Sigmoid colon (tissue), 7 donors: ENCODE results near the gene TNFAIP2. TPM values are rescaled to one million over a fixed set of nuclear protein-coding genes. Genes with fewer than 3 reads are reported as not detected.

Experiments used
- DNase-seq: peaks from one replicate; pipeline ENCODE4 v3.0.0-alpha.2; 2019
- H3K27ac ChIP-seq, 4 donors: fragments of 200-600 bp; sonication (generic); one replicate each; pipeline ENCODE4 v1.5.1; 2016 to 2019; ENCODE audit warnings: mild to moderate bottlenecking in 1 of 4
- H3K27me3 ChIP-seq, 3 donors: fragments of 200-600 bp; sonication (generic); one replicate each; pipeline ENCODE4 v1.5.1; 2019; ENCODE audit warnings: mild to moderate bottlenecking in 1 of 3
- H3K36me3 ChIP-seq, 4 donors: fragments of 200-600 bp; sonication (generic); one replicate each; pipeline ENCODE4 v1.5.1; 2016 to 2019
- H3K4me1 ChIP-seq, 4 donors: fragments of 200-600 bp; sonication (generic); one replicate each; pipeline ENCODE4 v1.5.1; 2017 to 2019
- H3K4me3 ChIP-seq, 4 donors: fragments of 200-600 bp; sonication (generic); one replicate each; pipeline ENCODE4 v1.5.1; 2017 to 2019; ENCODE audit warnings: mild to moderate bottlenecking in 2 of 4, moderate library complexity in 1 of 4
- H3K9me3 ChIP-seq, 4 donors: fragments of 200-600 bp in 3 of 4; sonication (generic) in 3 of 4; one replicate each; pipeline versions ENCODE4 v1.5.1 to v1.6.1; 2013 to 2019
- CTCF ChIP-seq, 4 experiments: fragments of 450-650 bp in 3 of 4; fragments of 200-600 bp in 1 of 4; IDR thresholded peaks; one replicate each; pipeline ENCODE4 v1.5.1; 2016 to 2019; ENCODE audit warnings: antibody characterized with exemption in 4 of 4, mild to moderate bottlenecking in 3 of 4, moderate library complexity in 2 of 4
- EP300 ChIP-seq, 4 donors: sonication (generic); formaldehyde crosslinking; IDR thresholded peaks; one replicate each; pipeline ENCODE4 v1.6.1; 2017; ENCODE audit warnings: antibody characterized with exemption in 4 of 4
- POLR2A ChIP-seq, 2 donors: fragments of 450-650 bp; IDR thresholded peaks; one replicate each; pipeline ENCODE4 v1.6.1; 2016; ENCODE audit warnings: antibody characterized with exemption in 2 of 2, mild to moderate bottlenecking in 2 of 2, moderate library complexity in 2 of 2
- POLR2AphosphoS5 ChIP-seq, 4 donors: sonication (generic); formaldehyde crosslinking; IDR thresholded peaks; one replicate each; pipeline ENCODE4 v1.6.1; 2017; ENCODE audit warnings: antibody characterized with exemption in 4 of 4
- WGBS, 2 donors: extraction: QIAGEN DNeasy Blood & Tissue Kit; methylation state at CpG; one replicate each; pipeline ENCODE4 v1.1.7; 2013; 5-methylcytosine and 5-hydroxymethylcytosine counted together
- intact Hi-C: fragments of 100-400 bp; cut with DNase I; formaldehyde crosslinking; loops from one replicate; pipeline ENCODE4 v1.15.1; 2023
- polyA plus RNA-seq, 3 donors: library from polyadenylated mRNA; stranded (reverse); fragments of 200-250 nt; gene quantifications; one replicate each; pipeline ENCODE4 v1.2.3, GENCODE V29; 2013
- total RNA-seq, 4 donors: library from RNA; depleted of rRNA; stranded (reverse); fragments of >200 nt; gene quantifications; one replicate each; pipeline ENCODE4 v1.1.0, GENCODE V29; 2016
- donor health status: healthy with polysubstance abuse.
- donor health status: Bipolar disorder and iron deficiency.
- donor health status: healthy.

TNFAIP2 gene
- total and polyA plus RNA-seq, 7 donors: 11.8 to 68.0 (median 33.5) TPM

DNA sequence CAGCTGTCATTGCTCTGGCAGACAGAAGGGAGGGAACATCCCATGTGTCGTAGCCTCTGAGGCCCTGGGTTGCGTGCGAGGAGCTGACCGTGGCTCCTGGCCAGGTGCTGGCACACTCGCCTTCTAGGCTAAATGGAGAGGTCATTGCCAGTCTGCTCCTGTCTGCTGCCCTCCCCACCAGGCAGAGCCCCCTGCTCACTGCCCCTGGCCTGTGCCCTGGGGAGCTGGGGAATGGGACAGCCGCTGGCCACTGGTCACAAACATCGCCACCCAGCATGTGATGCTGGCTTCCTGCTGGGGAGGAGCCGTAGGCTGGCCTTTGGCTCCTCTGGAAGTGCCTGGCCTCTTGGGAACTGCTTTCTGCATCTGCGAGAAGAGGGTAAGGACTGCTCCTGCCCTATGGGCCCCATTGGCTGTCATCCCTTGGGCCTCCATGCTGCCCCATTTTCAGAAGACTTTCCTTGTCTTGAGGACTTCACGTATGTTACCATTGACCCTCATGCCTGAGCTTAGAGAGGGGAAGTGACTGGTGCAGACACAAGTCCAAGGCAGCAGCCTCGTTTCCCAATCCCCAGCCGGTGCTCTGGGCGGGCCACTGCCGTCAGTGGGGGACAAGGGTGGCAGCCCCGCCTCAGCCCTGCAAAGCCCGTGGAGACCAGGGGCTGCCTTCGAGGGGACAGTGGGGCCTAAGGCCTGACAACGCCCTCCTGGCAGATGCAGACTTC lies 2.0 kb upstream of the TNFAIP2 start:
- H3K27me3 ChIP-seq: peaks cover 0 to 22% (median 3%) of the 10 kb centered on the region in 3 donors
- H3K36me3 ChIP-seq: no peaks in the 10 kb centered on the region
- H3K9me3 ChIP-seq: no peaks in the 10 kb centered on the region
- DNase-seq: peak; percentile 91
- H3K4me1 ChIP-seq: peaks cover 0 to 63% (median 57%) of the 10 kb centered on the region in 4 donors
- H3K27ac ChIP-seq: peak overlapping the region; percentile 83 to 87 (median 86)
- peak overlapping the region in 3 of 4 donors; percentile 61 to 78 (median 66) for H3K4me3 ChIP-seq
- intact Hi-C loops: no loop called here
- no peak for TF ChIP-seq CTCF (IDR thresholded peaks at IDR 0.05)
- TF ChIP-seq POLR2AphosphoS5 (IDR thresholded peaks at IDR 0.05): peak in 3 of 4 donors; percentile 16 to 31 (median 22)
- TF ChIP-seq EP300 (IDR thresholded peaks at IDR 0.05): no peak
- no peak for TF ChIP-seq POLR2A (IDR thresholded peaks at IDR 0.05)
- WGBS, 2 donors: 31 to 44% methylated on average over 18 of the region's 18 CpGs

DNA sequence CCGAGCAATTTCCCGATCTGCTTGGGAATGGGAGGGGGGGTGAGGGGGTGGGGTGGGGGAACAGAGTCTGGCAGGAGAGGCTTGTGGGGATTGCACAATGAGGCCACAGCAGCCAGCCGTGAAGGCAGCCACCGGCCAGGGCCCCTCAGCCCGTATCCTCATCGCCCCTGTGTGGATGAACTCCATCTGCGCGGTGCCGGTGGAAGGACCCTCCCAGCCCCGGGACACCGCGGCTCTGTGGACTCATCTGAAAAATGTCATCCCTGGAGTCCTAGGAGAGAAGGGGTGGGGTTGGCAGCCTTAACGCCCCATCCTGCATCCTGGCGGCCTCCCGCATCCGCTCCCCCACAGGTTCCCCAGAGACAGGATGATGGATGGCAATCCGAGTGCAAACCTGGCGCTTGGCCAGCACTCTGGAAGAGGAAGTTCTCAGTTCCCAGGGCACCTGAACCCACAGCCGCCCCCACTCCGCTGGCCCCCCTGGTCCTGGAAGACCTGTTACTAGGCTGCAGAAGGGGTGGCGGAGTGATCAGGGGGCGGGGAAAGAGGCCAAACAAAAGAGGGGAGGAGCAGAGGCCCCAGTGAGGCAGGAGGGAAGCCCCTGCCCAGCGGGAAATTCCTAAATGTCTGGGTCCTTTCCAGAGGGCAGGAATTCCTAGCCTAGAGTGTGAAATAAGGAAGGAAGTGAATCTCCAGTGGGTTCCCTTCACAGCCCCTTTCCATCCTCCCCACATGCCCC lies 1.2 kb upstream of the TNFAIP2 start:
- H3K4me3 ChIP-seq: peak overlapping the region; percentile 44 to 78 (median 64)
- peaks cover 0 to 68% (median 64%) of the 10 kb centered on the region in 4 donors for H3K4me1 ChIP-seq
- intact Hi-C loops: no loop called here

DNA sequence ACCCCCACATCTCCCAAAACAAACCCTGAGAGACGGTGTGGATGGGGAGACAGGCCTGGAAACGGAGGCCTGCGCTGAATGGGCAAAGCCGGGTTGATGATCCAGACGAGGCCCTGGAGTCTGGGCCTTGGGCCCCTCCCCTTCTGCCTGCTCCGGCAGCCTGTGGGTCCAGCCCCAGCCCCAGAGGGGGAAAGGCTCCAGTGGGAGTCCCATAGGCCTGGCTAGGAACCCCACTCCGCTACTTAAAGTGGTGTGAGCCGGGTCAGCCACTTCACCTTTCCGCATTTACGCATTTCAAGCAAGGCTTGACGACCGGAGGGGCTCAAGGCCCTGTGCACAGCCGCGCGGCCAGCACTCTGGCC lies 695 bp upstream of the TNFAIP2 start:
- Histone ChIP-seq H3K9me3 (no peaks in the 10 kb centered on the region), H3K36me3 (no peaks in the 10 kb centered on the region), H3K27me3 (peaks cover 0 to 22% (median 3%) of the 10 kb centered on the region in 3 donors), H3K4me3 (peak overlapping the region; percentile 44 to 78 (median 64)), H3K4me1 (peaks cover 0 to 72% (median 66%) of the 10 kb centered on the region in 4 donors), H3K27ac (peak overlapping the region; percentile 83 to 87 (median 86))
- intact Hi-C loops: no loop called here
- WGBS, 2 donors: 23 to 34% methylated on average over 15 of the region's 15 CpGs
- no peak for DNase-seq
- TF ChIP-seq POLR2A (IDR thresholded peaks at IDR 0.05) (no peak), POLR2AphosphoS5 (IDR thresholded peaks at IDR 0.05) (no peak), EP300 (IDR thresholded peaks at IDR 0.05) (no peak), CTCF (IDR thresholded peaks at IDR 0.05) (no peak)

More for the DNA sequence above, 1.2 kb upstream of the TNFAIP2 start:
- DNase-seq: peak; percentile 96
- WGBS, 2 donors: 4 to 6% methylated on average over 23 of the region's 23 CpGs
- no peaks in the 10 kb centered on the region for H3K36me3 ChIP-seq
- peaks cover 0 to 22% (median 3%) of the 10 kb centered on the region in 3 donors for H3K27me3 ChIP-seq
- TF ChIP-seq POLR2A (IDR thresholded peaks at IDR 0.05) (no peak), POLR2AphosphoS5 (IDR thresholded peaks at IDR 0.05) (peak; percentile 39 to 73 (median 54))
- peak overlapping the region; percentile 83 to 87 (median 86) for H3K27ac ChIP-seq
- no peaks in the 10 kb centered on the region for H3K9me3 ChIP-seq

DNA sequence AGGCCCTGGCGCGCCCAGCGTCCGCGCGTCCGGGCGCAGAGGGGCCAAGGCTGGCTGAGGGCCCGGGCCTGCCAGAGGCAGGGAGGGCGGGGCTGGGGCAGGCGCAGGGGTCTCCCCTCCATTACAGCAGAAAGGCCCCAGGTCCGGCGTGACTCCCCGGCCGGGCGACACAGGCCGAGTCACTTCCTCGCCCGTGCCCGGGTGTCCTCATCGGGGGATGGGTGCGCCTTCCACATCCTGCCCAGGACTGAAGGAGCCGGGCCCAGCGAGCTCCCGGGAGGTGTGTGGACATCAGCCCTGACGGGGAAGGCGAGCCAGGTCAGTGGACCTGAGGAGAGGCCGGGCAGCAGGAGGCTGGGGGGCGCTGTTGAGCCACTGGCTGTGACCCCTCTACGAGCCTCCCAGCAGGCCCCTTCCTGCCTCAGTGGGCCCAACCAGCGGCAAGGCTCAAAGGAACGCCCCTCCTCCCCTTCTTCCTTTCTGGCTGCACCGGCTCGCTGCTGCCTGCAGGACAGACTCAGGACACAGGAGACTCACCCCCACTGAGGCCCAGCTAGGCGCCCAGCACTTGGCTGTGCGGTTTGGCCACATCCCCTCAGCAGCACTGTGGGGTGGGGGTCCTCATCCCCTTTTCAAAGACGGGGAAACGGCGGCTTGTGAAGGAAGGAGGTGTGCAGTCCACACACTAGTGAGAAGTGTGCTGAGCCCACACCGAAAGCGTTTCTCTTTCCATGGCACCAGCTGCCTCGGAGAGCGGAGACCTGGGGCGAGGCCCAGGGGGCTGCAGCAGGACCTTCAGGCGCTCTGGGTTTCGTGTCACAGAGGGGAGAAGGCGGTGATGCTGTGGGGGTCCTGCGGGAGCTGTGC lies 606 bp downstream of the TNFAIP2 start:
- peak; percentile 87 for DNase-seq
- WGBS, 2 donors: 16 to 18% methylated on average over 48 of the region's 48 CpGs
- Histone ChIP-seq H3K4me3 (peak overlapping the region; percentile 44 to 78 (median 64)), H3K27me3 (peaks cover 0 to 22% (median 3%) of the 10 kb centered on the region in 3 donors), H3K9me3 (no peaks in the 10 kb centered on the region), H3K4me1 (peaks cover 0 to 78% (median 66%) of the 10 kb centered on the region in 4 donors), H3K27ac (peak overlapping the region; percentile 83 to 87 (median 86)), H3K36me3 (no peaks in the 10 kb centered on the region)
- intact Hi-C loops: no loop called here
- TF ChIP-seq POLR2AphosphoS5 (IDR thresholded peaks at IDR 0.05) (no peak), POLR2A (IDR thresholded peaks at IDR 0.05) (no peak), CTCF (IDR thresholded peaks at IDR 0.05) (peak in 2 of 4 experiments; percentile 33 to 46)
